Neural cell (in vitro differentiated cells): Measurements from ENCODE around the gene CEP350.

Source experiments
- EP300 ChIP-seq: fragments of 450-650 bp; conservative IDR thresholded peaks from 2 replicates; pipeline ENCODE4 v1.6.1; 2014; ENCODE audit warnings: antibody characterized with exemption, mild to moderate bottlenecking, moderate library complexity; ENCODE audit not compliant: poor library complexity, severe bottlenecking
- EZH2 ChIP-seq: fragments of 200-600, 300-800 bp; shearing (Covaris generic), sonication (generic); IDR thresholded peaks from 2 replicates; pipeline ENCODE4 v1.6.1; 2014; ENCODE audit warnings: antibody characterized with exemption, low read length, borderline replicate concordance, mild to moderate bottlenecking; ENCODE audit not compliant: insufficient read depth, poor library complexity, severe bottlenecking
- MXI1 ChIP-seq: fragments of 450-650 bp; conservative IDR thresholded peaks from 2 replicates; pipeline ENCODE4 v1.6.1; 2014; ENCODE audit warnings: antibody characterized with exemption, mild to moderate bottlenecking; ENCODE audit not compliant: poor library complexity, severe bottlenecking
- POLR2AphosphoS5 ChIP-seq: IDR thresholded peaks from 2 replicates; pipeline ENCODE4 v1.6.1; 2012
- SMC3 ChIP-seq: fragments of 450-650 bp; conservative IDR thresholded peaks from 2 replicates; pipeline ENCODE4 v1.6.1; 2014; ENCODE audit warnings: antibody characterized with exemption, mild to moderate bottlenecking, moderate library complexity; ENCODE audit not compliant: poor library complexity
- TAF1 ChIP-seq: IDR thresholded peaks from 2 replicates; pipeline ENCODE4 v1.6.1; 2012; ENCODE audit warnings: low read depth
- TF ChIP-seq, protein P1 (sequence below): fragments of 450-650 bp; IDR thresholded peaks from 2 replicates; pipeline ENCODE4 v1.5.1; 2014; ENCODE audit warnings: antibody characterized with exemption, mild to moderate bottlenecking, moderate library complexity; ENCODE audit not compliant: poor library complexity, severe bottlenecking
- TF ChIP-seq, protein P2 (sequence below): IDR thresholded peaks from 2 replicates; pipeline ENCODE4 v1.6.1; 2012; ENCODE audit warnings: borderline replicate concordance

DNA sequence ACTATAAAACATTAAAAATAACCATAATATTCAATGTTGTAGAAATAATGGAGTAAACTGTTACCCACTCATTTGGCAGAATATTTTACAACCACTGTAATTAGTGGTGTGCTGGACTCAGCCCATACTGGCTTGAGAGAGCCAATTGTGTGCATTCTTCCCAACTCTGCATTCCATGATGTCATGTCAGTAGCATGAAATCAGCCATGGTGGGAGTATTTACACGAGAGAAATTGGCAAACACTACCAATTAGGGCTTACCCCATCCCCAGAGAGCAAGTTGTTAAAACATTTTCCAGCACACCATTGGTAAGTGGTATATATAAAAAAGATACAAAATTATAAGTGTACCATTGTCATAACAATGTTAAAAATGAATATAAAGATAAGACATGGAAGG lies 180.9 kb downstream of the CEP350 start:
- TF ChIP-seq, protein P1, sequence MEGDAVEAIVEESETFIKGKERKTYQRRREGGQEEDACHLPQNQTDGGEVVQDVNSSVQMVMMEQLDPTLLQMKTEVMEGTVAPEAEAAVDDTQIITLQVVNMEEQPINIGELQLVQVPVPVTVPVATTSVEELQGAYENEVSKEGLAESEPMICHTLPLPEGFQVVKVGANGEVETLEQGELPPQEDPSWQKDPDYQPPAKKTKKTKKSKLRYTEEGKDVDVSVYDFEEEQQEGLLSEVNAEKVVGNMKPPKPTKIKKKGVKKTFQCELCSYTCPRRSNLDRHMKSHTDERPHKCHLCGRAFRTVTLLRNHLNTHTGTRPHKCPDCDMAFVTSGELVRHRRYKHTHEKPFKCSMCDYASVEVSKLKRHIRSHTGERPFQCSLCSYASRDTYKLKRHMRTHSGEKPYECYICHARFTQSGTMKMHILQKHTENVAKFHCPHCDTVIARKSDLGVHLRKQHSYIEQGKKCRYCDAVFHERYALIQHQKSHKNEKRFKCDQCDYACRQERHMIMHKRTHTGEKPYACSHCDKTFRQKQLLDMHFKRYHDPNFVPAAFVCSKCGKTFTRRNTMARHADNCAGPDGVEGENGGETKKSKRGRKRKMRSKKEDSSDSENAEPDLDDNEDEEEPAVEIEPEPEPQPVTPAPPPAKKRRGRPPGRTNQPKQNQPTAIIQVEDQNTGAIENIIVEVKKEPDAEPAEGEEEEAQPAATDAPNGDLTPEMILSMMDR: no peak
- TF ChIP-seq, protein P2, sequence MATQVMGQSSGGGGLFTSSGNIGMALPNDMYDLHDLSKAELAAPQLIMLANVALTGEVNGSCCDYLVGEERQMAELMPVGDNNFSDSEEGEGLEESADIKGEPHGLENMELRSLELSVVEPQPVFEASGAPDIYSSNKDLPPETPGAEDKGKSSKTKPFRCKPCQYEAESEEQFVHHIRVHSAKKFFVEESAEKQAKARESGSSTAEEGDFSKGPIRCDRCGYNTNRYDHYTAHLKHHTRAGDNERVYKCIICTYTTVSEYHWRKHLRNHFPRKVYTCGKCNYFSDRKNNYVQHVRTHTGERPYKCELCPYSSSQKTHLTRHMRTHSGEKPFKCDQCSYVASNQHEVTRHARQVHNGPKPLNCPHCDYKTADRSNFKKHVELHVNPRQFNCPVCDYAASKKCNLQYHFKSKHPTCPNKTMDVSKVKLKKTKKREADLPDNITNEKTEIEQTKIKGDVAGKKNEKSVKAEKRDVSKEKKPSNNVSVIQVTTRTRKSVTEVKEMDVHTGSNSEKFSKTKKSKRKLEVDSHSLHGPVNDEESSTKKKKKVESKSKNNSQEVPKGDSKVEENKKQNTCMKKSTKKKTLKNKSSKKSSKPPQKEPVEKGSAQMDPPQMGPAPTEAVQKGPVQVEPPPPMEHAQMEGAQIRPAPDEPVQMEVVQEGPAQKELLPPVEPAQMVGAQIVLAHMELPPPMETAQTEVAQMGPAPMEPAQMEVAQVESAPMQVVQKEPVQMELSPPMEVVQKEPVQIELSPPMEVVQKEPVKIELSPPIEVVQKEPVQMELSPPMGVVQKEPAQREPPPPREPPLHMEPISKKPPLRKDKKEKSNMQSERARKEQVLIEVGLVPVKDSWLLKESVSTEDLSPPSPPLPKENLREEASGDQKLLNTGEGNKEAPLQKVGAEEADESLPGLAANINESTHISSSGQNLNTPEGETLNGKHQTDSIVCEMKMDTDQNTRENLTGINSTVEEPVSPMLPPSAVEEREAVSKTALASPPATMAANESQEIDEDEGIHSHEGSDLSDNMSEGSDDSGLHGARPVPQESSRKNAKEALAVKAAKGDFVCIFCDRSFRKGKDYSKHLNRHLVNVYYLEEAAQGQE: no peak
- TF ChIP-seq TAF1 (no peak), EZH2 (no peak), POLR2AphosphoS5 (no peak), EP300 (no peak), MXI1 (no peak), SMC3 (no peak)
